ENCODE measurements around the gene IRF1. TPM values are rescaled to one million over a fixed set of nuclear protein-coding genes. Genes with fewer than 3 reads are reported as not detected.
A peak's percentile ranks its signal among the peaks of the same experiment; 100 is the strongest.

The IRF1 gene
- total RNA-seq, 1 experiment from 2014 or later = 5.7 TPM

DNA sequence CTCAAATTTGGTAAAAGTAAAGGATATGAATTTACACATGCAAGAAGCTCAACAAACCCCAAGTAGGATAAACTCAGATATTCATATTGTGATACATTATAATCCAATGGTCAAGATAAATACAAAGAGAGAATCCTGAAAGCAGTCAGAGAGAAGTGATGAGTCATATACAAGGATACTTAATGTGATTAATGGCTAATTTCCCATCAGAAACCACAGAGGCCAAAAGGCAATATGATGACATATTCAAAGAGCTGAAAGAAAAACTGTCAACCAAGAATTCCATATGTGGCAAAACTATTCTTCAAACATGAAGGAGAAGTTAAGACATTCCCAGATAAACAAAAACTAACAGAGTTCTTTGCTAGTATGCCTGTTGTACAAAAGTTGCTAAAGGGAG, 19.5 kb upstream of the IRF1 start:
- intact Hi-C loops (cut with micrococcal nuclease; ENCODE audit: unreplicated experiment) = no loop called here
- Histone ChIP-seq H3K27me3 (replicated peaks; ENCODE audit: insufficient read depth, low read depth, low read length, poor library complexity) (no peaks in the 10 kb centered on the region), H3K4me3 (ENCODE audit: low read depth, low read length, poor library complexity, severe bottlenecking) (no peak overlapping the region), H3K9me3 (ENCODE audit: low read depth, low read length, poor library complexity, severe bottlenecking) (no peaks in the 10 kb centered on the region), H3K27ac (ENCODE audit: low read depth, low read length, poor library complexity, severe bottlenecking) (no peak overlapping the region), H3K4me1 (ENCODE audit: insufficient read depth, low read length, poor library complexity, severe bottlenecking) (no peaks in the 10 kb centered on the region), H3K36me3 (ENCODE audit: insufficient read depth, low read length, poor library complexity, severe bottlenecking) (no peaks in the 10 kb centered on the region)
- DNase-seq (ENCODE audit: low spot score) = no peak
- POLR2A ChIA-PET (ENCODE audit: low non-redundant PET) = no interaction called here
- TF ChIP-seq, protein P1, sequence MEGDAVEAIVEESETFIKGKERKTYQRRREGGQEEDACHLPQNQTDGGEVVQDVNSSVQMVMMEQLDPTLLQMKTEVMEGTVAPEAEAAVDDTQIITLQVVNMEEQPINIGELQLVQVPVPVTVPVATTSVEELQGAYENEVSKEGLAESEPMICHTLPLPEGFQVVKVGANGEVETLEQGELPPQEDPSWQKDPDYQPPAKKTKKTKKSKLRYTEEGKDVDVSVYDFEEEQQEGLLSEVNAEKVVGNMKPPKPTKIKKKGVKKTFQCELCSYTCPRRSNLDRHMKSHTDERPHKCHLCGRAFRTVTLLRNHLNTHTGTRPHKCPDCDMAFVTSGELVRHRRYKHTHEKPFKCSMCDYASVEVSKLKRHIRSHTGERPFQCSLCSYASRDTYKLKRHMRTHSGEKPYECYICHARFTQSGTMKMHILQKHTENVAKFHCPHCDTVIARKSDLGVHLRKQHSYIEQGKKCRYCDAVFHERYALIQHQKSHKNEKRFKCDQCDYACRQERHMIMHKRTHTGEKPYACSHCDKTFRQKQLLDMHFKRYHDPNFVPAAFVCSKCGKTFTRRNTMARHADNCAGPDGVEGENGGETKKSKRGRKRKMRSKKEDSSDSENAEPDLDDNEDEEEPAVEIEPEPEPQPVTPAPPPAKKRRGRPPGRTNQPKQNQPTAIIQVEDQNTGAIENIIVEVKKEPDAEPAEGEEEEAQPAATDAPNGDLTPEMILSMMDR (conservative IDR thresholded peaks at IDR 0.05; ENCODE audit: low read depth, low read length) = no peak
- no peak for TF ChIP-seq EZH2 (IDR thresholded peaks at IDR 0.05; ENCODE audit: borderline replicate concordance, low read depth, low read length, poor library complexity, severe bottlenecking)
- CTCF ChIA-PET = no interaction called here
- BruUV-seq (replicated peaks) = no TSS peak

- no peaks in the 10 kb centered on the region for H3K36me3 ChIP-seq (ENCODE audit: insufficient read depth, low read length, poor library complexity, severe bottlenecking)
- TF ChIP-seq, protein P1 (conservative IDR thresholded peaks at IDR 0.05; ENCODE audit: low read depth, low read length) = peak; percentile 64
- TF ChIP-seq EZH2 (IDR thresholded peaks at IDR 0.05; ENCODE audit: borderline replicate concordance, low read depth, low read length, poor library complexity, severe bottlenecking) = no peak
- ChIA-PET POLR2A (ENCODE audit: low non-redundant PET) (interaction anchor here (0.8 kb wide), 1 partner anchor 1453 kb away, joined by 18 read pairs; no protein-coding TSS in a partner anchor), CTCF (interaction anchor here (0.6 to 0.8 kb wide), 3 partner anchors 119 to 326 kb away, joined by 3 to 4 read pairs (median 3); no protein-coding TSS in a partner anchor)
- no peaks in the 10 kb centered on the region for H3K4me1 ChIP-seq (ENCODE audit: insufficient read depth, low read length, poor library complexity, severe bottlenecking)
- H3K9me3 ChIP-seq (ENCODE audit: low read depth, low read length, poor library complexity, severe bottlenecking) = no peaks in the 10 kb centered on the region
- no peaks in the 10 kb centered on the region for H3K27me3 ChIP-seq (replicated peaks; ENCODE audit: insufficient read depth, low read depth, low read length, poor library complexity)
- no TSS peak for BruUV-seq (replicated peaks)
- intact Hi-C loops (cut with micrococcal nuclease; ENCODE audit: unreplicated experiment) = no loop called here
- no peak overlapping the region for H3K4me3 ChIP-seq (ENCODE audit: low read depth, low read length, poor library complexity, severe bottlenecking)
- H3K27ac ChIP-seq (ENCODE audit: low read depth, low read length, poor library complexity, severe bottlenecking) = no peak overlapping the region
- DNase-seq (ENCODE audit: low spot score) = peak; percentile 54
Observed at GRCh38 chr5:132506094-132506692, 15.6 kb upstream of the IRF1 start.

GRCh38 chr5:132505641-132506040, 15.1 kb upstream of the IRF1 start:
- no peaks in the 10 kb centered on the region for H3K4me1 ChIP-seq (ENCODE audit: insufficient read depth, low read length, poor library complexity, severe bottlenecking)
- no peak overlapping the region for H3K4me3 ChIP-seq (ENCODE audit: low read depth, low read length, poor library complexity, severe bottlenecking)
- H3K27me3 ChIP-seq (replicated peaks; ENCODE audit: insufficient read depth, low read depth, low read length, poor library complexity) = no peaks in the 10 kb centered on the region
- intact Hi-C loops (cut with micrococcal nuclease; ENCODE audit: unreplicated experiment) = no loop called here
- no peak overlapping the region for H3K27ac ChIP-seq (ENCODE audit: low read depth, low read length, poor library complexity, severe bottlenecking)
- CTCF ChIA-PET = interaction anchor here (0.6 to 1.0 kb wide), 4 partner anchors 9 to 326 kb away, joined by 3 to 4 read pairs (median 3); no protein-coding TSS in a partner anchor
- POLR2A ChIA-PET (ENCODE audit: low non-redundant PET) = interaction anchor here (0.8 kb wide), 1 partner anchor 1454 kb away, joined by 18 read pairs; no protein-coding TSS in a partner anchor
- TF ChIP-seq, protein P1 (conservative IDR thresholded peaks at IDR 0.05; ENCODE audit: low read depth, low read length) = no peak
- no peak for TF ChIP-seq EZH2 (IDR thresholded peaks at IDR 0.05; ENCODE audit: borderline replicate concordance, low read depth, low read length, poor library complexity, severe bottlenecking)
- BruUV-seq (replicated peaks) = no TSS peak
- DNase-seq (ENCODE audit: low spot score) = no peak
- H3K9me3 ChIP-seq (ENCODE audit: low read depth, low read length, poor library complexity, severe bottlenecking) = no peaks in the 10 kb centered on the region
- no peaks in the 10 kb centered on the region for H3K36me3 ChIP-seq (ENCODE audit: insufficient read depth, low read length, poor library complexity, severe bottlenecking)

Data from A673 (cell line).